ENCODE measurements around the gene SLC39A11. TPM values are rescaled to one million over a fixed set of nuclear protein-coding genes. Genes with fewer than 3 reads are reported as not detected.
"Not testable (repeated sequence)": the region's sequence is repeated elsewhere in the genome, so short reads cannot be mapped to it uniquely, and the experiment has no call there.

The SLC39A11 gene
- total RNA-seq, 1 donor from 2014 or later: 14.2 TPM

DNA sequence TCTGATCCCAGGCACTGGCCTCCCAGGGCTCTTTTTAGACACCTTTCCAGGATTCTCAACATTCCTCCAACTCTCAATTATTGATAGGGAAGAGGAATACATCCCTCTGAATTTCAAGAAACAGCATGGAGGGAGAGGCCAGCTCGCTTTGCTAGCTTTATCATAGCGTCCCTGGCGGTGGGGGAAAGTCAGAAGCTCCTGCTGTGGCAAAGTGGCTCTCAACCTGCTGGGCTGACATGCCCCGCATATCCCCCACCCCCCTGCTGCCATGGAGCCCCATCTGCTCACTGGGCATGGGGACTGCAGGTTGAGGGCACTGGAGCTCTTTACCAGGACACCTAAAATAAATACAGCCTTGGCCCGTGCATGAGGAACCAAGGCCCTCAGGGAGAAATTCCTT, 140.3 kb downstream of the SLC39A11 start:
- no peak for DNase-seq (ENCODE audit: low read depth, low spot score)

DNA sequence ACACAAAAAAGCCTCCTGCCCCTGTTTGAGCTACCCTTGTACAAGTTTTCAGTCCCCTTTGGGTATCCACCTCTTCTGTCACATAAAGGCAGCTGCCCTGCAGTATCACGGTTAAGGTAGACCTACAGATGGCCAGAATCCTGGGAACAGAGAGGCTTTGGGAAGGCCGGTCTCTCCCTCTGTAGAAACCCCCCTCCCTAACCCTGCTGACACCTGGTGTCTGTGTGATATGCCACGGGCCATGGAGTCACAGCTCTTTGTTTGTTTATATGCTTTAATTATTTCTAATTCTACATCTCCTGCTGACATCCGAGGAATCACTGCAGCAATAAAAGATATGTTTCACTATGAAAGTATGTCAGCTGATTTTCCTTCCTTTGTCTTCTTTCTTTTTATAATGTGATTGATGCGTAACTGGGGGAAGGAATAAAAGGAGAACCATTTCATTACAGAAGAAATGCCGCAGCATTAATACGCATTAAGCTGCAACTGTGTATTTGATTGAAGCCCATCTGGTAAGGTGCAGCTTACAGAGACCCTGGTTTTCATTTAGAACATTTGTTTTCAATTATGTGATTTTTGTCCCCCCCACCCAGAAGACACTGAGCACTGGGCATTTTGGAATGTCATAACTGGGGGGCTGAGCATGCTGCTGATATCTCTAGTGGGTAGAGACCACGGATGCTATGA, 142.1 kb downstream of the SLC39A11 start:
- DNase-seq (ENCODE audit: low read depth, low spot score): no peak

- DNase-seq (ENCODE audit: low read depth, low spot score): no peak
Observed at GRCh38 chr17:72948115-72948514, 144.4 kb downstream of the SLC39A11 start.

DNA sequence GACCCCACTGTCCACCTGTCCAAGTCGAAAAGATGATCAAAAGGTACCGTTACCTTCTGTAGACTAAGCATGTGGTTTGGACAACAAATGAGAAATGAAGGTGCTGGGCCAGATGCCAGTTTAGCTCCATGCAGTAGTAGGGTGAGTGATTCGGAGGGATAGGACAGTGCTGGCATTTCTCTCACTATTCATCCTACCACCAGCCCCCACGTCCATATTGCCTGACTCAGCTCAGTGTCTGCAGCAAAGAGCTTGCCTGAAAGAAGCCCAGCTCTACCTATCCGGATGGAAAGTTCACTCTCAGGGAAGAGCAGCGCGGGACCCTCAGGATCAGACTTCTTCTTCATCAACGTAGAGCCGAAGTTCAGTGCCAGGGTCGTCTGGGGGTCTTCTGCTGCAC, 145.0 kb downstream of the SLC39A11 start:
- no peak for DNase-seq (ENCODE audit: low read depth, low spot score)

GRCh38 chr17:72946696-72947095, 145.8 kb downstream of the SLC39A11 start:
- DNase-seq (ENCODE audit: low read depth, low spot score): no peak

DNA sequence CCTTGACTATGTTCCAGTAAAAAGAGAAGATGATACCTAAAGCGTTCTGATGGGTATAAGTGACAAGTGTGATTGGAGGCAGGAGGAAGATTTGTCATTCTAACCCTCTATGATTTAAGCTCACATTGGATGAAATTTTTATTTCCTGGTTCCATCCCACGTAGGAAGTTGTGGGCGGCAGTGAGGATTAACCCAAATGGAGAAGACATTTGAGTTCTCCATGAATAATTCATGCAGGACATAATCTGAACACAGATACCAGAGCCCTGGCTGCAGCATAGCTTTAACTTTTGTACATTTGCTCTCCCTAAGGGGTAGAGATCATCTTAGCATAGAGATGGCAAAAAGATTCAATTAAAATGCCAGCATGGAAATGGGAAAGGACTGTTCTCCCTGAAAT, 146.3 kb downstream of the SLC39A11 start:
- no peak for DNase-seq (ENCODE audit: low read depth, low spot score)

DNA sequence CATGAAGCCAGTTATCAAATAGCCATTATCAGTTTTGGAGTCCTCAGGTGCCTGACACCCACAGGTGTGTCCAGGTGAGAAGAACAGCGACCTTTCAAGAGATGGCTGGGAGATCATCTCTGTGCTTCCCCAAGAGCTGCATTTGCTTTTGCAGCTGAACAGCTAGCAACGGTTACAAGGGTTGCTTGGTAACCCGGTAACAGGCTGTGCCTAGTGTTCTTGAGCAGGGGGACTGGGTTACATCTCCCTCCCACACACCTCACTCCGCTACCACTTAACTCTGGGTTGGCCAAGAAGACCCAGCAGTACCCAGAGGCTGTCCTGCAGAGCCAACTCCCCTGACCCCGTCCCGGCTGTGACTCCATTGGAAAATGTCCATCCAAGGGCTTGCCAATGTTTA, 147.0 kb downstream of the SLC39A11 start:
- DNase-seq (ENCODE audit: low read depth, low spot score): no peak

DNA sequence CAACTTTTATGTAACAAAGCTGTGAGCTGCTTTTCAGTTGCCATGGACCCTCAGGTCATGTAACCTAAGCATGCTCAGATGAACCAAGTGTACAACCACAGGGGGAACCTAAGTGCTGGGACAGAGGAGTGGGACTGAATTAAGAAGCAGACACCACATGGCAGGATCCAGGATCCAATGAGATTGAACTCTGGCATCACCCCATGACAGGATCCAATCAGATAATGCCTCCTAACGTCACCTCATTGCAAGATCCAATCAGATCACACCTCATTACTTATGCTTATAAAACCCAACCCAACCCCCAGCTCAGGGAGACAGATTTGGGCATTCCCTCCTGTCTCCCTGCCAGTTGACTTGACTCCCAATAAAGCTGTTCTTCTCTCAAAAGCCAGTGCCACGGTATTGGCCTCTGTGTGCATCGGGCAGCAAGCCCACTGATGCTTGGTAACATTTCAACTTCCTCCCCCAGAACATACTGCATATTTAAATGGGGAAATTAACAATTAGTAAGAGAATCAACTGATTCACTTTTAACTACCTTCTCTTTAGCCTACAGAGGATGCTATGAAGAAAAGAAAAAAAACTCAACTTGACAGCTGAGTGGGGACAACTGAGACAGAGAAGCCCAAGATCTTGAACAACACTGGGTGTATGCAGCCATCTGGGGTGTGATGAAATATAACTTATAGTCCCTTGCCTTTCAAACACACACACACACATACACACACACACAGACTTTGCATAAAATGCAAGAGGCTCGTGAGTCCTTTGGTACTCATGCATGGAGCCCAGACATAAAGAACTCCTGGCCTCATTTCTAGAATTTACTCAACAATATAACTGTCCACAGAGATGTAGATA, 148.4 kb downstream of the SLC39A11 start:
- DNase-seq (ENCODE audit: low read depth, low spot score): no peak

- no peak for DNase-seq (ENCODE audit: low read depth, low spot score)
Observed at GRCh38 chr17:72942579-72942978, 149.9 kb downstream of the SLC39A11 start.

DNA sequence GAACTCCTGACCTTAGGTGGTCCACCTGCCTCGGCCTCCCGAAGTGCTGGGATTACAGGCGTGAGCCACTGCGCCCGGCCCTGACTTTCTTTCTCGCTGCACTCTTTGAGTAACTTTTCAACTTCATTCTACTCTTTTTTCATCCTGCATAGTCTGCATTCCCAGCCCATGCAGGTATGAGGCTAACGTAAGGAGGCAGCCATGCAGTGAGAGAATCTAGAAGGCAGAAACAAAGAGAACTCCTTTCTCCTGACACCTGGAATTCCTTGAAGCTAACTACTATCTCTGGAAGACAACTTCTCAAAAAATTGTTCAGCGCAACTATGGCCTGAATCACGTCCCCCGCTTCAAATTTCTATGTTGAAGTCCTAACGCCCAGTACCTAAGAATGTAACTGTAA, 152.0 kb downstream of the SLC39A11 start:
- DNase-seq (ENCODE audit: low read depth, low spot score): no peak

DNA sequence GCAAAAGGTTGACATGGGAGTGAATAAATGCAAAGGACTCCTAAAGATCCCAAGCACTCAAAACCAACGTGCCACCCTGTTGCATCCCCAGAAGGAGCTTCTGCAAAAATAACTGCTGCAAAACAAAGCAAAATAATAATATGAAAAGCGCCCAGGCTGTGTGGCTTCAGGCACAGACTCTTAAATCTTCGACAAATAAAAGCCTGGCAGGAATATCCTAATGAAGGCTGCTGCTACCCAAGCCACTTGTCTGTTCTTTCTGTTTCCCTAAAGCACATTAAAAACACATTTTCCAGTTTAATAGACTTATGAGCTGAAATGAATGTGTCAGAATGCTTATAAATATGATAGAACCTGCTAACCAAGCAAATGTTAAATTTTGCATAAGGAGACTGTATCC, 154.0 kb downstream of the SLC39A11 start:
- no peak for DNase-seq (ENCODE audit: low read depth, low spot score)

DNA sequence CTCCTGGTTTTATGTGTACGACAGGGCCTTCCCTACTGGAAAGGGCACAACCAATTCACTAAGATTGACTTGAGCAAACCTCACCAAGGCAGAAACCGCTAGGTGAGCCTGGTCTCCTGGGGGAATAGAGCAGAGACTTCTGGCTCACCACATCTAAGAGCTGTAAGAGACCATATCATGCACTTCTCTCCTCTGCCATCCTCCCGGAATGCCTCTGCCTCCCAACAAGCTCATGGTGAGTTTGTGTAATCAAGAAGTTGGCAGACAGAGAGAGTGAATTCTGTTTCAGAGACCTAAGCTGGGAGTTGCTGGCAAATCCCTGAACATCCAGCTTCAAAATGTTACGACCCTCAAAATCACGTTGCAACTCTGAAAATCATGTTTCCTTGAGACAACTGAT, 154.8 kb downstream of the SLC39A11 start:
- no peak for DNase-seq (ENCODE audit: low read depth, low spot score)

DNA sequence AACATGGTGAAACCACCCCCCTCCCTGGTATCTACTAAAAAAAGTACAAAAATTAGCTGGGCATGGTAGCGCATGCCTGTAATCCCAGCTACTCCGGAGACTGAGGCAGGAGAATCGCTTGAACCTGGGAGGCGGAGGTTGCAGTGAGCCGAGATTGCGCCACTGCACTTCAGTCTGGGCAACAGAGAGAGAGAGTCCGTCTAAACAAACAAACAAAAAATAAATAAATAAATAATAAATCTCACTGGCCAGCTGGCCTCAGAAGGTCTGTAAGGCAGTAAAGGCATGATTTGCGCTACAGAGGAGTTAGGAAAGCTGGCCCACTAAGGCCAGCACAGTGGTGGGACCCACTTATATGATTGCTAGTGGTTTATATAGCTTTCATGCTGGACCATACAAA, 155.2 kb downstream of the SLC39A11 start:
- not testable (repeated sequence) for DNase-seq (ENCODE audit: low read depth, low spot score)

DNA sequence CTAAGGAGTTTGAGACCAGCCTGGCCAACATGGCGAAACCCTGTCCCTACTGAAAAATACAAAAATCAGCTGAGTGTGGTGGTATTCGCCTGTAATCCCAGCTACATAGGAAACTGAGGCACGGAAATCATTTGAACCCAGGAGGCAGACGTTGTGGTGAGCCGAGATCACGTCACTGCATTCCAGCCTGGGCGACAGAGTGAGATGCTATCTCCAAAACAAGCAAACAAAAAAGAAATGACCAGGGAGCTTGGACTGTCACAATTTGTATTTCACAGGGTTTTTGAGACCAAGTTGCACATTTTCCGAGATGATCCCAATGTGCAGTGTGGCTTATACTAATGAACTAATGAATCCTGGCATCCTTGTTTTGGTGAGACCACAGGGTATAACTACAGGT, 156.5 kb downstream of the SLC39A11 start:
- no peak for DNase-seq (ENCODE audit: low read depth, low spot score)

DNA sequence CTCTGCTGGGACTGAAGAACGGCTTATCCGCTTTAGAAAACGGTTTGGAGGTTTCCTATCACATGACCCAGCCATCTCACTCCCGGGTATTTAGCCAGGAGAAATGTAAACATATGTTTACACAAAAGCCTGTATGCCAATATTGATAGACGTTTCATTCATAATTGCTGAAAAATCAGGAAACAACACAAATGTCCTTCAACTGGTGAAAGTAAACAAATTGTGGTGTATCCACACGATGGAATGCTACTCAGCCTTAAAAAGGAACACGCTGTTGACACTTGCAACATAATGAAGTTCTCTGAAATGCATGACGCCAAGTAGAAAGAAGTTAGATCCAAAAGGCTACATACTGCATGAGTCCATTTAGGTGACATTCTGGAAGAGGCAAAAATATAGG, 157.6 kb downstream of the SLC39A11 start:
- no peak for DNase-seq (ENCODE audit: low read depth, low spot score)

DNA sequence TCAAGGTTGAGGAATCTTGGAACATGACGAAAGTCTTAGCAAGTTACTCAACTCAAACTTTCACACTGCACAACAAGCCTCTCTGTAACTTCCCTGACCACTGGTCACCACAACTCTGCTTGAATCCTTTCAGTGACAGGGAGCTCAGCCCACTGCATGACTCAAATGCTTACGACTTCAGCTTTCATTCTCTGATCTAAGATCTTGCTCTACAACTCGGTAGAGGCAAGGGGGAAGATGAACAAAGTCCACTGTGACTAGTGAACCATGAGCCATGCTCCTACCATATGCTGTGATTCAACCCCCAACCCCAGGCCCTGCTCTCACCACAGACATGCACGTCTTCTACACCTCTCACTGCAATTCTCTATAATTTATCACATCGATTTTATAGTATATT, 160.9 kb downstream of the SLC39A11 start:
- DNase-seq (ENCODE audit: low read depth, low spot score): no peak

DNA sequence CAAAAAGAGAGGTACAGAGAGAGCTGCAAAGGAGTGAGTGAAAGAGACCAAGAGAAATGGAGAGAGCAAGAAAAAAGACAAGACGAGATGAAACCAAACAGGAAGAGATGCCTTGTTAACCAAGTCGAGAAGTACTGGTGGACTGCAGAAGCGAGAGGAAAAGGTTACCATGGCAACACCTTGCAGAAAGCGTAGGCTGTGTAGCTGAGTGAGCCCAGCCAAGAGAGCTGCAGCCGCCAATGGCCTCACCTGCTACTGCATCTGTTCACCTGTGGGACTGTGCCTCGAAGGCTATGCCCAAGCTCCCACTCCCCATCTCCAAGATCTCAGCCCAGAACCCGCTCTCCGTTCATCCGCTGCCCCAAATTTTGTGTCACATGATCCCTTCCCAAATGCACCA, 161.3 kb downstream of the SLC39A11 start:
- DNase-seq (ENCODE audit: low read depth, low spot score): no peak

DNA sequence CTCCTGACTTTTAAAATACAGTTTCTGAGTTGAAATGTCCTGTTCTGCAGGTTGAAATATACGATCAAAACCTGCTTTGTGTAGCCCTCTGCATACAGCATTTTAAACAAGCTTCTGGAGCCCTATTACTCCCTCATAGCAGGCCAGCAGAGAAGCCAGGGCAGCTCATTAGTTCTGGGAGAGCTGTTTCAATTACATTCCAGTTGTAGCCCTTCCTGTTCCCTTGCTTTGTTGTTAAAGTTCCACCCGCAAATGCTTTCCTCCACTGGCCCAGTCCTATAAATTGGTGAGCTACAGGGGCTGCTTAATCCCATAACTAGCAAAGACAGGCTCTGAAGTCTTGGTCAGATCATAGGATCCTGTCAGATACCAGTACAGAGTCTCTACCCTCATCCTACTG, 162.5 kb downstream of the SLC39A11 start:
- DNase-seq (ENCODE audit: low read depth, low spot score): no peak

DNA sequence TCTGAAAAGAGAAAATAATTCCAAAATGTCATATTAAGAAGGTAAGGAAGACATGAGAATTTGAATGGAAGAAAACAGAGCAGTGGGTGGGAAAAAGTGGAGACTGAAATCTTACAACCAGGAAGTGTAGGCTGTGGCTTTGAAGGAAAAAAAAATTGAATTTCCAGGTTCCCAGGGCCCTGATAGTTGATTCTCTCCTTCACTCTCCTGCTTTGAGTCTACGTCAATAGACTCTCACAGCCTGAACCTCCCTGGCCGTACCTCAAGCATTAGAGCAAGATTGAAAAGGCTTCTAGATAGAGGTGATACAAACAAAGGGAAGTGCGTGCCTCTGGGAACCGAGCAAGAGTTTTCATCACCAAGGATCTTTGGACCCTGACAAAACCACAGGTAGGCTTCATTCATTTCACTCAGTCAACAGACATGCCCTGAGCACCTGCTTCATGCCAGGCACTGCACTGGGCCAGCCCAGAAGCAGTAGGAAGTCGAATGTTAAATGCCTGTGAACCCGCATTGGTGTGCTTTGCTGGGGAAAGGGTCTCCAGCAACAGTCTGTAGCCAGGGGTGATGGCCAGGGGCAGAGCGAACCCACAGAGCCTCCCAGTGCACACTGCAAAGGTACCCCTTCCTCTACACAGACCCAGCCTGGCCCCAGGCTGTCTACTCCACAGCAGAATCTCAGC, 163.9 kb downstream of the SLC39A11 start:
- DNase-seq (ENCODE audit: low read depth, low spot score): no peak

DNA sequence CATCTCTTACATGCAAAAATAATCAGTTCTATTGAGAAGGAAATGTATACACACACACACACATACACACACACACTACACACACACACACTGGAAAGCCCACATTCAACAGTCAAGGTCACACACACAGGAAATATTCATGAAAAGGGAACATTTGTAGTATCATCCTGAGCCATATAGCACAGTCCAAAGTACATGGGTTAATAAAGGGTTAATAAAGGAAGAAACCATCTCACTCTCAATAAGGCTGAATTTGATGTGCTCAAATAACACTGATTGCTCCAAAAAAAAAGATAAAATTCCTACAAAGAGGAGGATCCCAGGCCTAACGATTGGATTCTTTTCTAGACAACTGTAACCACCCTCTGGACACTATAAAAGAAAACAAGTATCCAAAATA, 164.7 kb downstream of the SLC39A11 start:
- no peak for DNase-seq (ENCODE audit: low read depth, low spot score)

DNA sequence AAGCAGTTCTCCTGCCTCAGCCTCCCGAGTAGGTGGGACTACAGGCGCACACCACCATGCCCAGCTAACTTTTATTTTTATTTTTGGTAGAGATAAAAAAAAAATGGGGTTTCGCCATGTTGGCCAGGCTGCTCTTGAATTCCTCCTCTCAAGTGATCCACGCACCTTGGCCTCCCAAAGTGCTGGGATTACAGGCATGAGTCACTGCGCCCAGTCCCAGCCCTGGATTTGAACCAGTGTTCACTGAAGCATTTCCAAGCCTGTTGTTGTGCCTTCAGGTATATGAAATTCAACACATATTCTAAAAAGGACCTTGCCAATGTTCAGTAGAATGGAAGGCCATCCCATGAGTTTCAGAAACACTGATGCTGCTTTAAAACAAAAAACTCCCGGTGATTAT, 165.3 kb downstream of the SLC39A11 start:
- DNase-seq (ENCODE audit: low read depth, low spot score): no peak

DNA sequence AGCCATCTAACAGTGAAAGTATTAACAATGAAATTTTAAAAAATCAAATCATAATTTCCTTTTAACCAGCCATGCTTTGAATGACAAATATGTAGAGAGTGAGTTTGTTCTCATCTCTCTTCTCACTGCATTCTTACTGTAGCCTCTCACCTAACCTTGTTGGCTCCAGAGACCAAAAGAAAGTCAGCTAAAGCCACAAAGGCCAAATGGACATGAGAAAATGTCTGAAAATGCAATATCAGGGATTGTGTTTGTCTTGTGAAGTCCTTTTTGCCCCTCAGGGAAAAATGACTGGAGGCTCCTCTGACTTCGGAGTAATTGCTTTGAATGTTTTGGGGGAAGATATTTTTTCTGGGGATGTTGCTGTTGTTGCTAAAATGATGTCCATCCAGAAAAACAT, 166.3 kb downstream of the SLC39A11 start:
- no peak for DNase-seq (ENCODE audit: low read depth, low spot score)

Measured in pulmonary artery endothelial cell (primary cell).